Smooth muscle cell (in vitro differentiated cells): ENCODE data around the gene TUBA4B. TPM values are rescaled to one million over a fixed set of nuclear protein-coding genes. Genes with fewer than 3 reads are reported as not detected.

Experiments
- DNase-seq: peaks from one replicate; lab custom pipeline; 2025; ENCODE audit not compliant: unreplicated experiment; lab: John Stamatoyannopoulos, UW
- H2AFZ ChIP-seq: fragments of 200-600 bp; sonication (generic); 2 replicates; pipeline ENCODE4 v1.6.0; 2016; ENCODE audit warnings: antibody characterized with exemption, low read depth, mild to moderate bottlenecking
- H3F3A ChIP-seq: fragments of 200-600 bp; sonication (generic); 2 replicates; pipeline ENCODE4 v1.6.0; 2017; ENCODE audit warnings: antibody characterized with exemption, low read depth
- H3K27ac ChIP-seq: fragments of 200-600 bp; sonication (generic); 2 replicates; pipeline ENCODE4 v1.5.1; 2016; ENCODE audit warnings: low read depth, mild to moderate bottlenecking
- H3K27me3 ChIP-seq: fragments of 200-600 bp; sonication (generic); 2 replicates; pipeline ENCODE4 v1.6.1; 2016; ENCODE audit warnings: low read depth, mild to moderate bottlenecking
- H3K36me3 ChIP-seq: fragments of 200-600 bp; sonication (generic); 2 replicates; pipeline ENCODE4 v1.5.1; 2016; ENCODE audit warnings: low read depth
- H3K4me1 ChIP-seq: fragments of 200-600 bp; sonication (generic); 2 replicates; pipeline ENCODE4 v1.5.1; 2016; ENCODE audit warnings: low read depth
- H3K4me2 ChIP-seq: fragments of 200-600 bp; sonication (generic); 2 replicates; pipeline ENCODE4 v1.6.0; 2016; ENCODE audit warnings: mild to moderate bottlenecking
- H3K4me3 ChIP-seq: fragments of 200-600 bp; sonication (generic); 2 replicates; pipeline ENCODE4 v1.5.1; 2016; ENCODE audit warnings: mild to moderate bottlenecking
- H3K79me2 ChIP-seq: fragments of 200-600 bp; sonication (generic); 2 replicates; pipeline ENCODE4 v1.6.0; 2016; ENCODE audit warnings: low read depth, mild to moderate bottlenecking
- H3K9ac ChIP-seq: fragments of 200-600 bp; sonication (generic); 2 replicates; pipeline ENCODE4 v1.6.0; 2016; ENCODE audit warnings: low read depth
- H3K9me3 ChIP-seq: fragments of 200-600 bp; sonication (generic); replicated peaks from 2 replicates; pipeline ENCODE4 v1.5.1; 2016; ENCODE audit warnings: low read depth
- H4K20me1 ChIP-seq: fragments of 200-600 bp; sonication (generic); 2 replicates; pipeline ENCODE4 v1.6.0; 2016; ENCODE audit warnings: low read depth
- CTCF ChIP-seq: fragments of 200-600 bp; sonication (generic); IDR thresholded peaks from 2 replicates; pipeline ENCODE4 v1.5.1; 2017; ENCODE audit warnings: borderline replicate concordance, mild to moderate bottlenecking, antibody characterized with exemption; ENCODE audit not compliant: insufficient read depth, poor library complexity, severe bottlenecking
- WGBS: methylation state at CpG from one replicate; pipeline ENCODE4 v1.1.7; 2016; ENCODE audit warnings: low lambda C conversion rate; 5-methylcytosine and 5-hydroxymethylcytosine counted together
- polyA plus RNA-seq: library from polyadenylated mRNA; unstranded; fragments of >200 nt; fragmentation: Nextera tagmentation; extraction: Ambion mirVana; gene quantifications from 2 replicates; pipeline ENCODE4 v1.2.1, GENCODE V29; 2016
- total RNA-seq: library from RNA; depleted of rRNA; stranded (reverse); fragments of >200 nt; gene quantifications from 2 replicates; pipeline ENCODE4 v1.2.3, GENCODE V29; 2014

The TUBA4B gene
- total and polyA plus RNA-seq, 2 experiments from 2014 or later: not detected

DNA sequence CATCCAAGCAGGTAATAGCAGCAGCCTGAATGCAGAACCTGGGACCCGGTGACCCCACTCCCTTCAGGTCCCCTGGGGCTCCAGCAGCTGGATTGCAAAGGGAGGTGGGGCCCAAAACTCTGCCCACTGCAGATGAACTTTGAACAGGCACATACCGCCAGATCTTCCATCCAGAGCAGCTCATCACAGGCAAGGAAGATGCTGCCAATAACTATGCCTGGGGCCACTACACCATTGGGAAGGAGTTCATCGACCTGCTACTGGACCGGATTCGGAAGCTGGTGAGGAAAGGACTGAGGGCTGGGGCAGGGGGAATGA is 17.0 kb downstream of the TUBA4B start:
- WGBS: 92% methylated on average over 5 of the region's 5 CpGs

GRCh38 chr2:219271021-219271420 is 18.0 kb downstream of the TUBA4B start:
- Histone ChIP-seq H2AFZ (no peak overlapping the region), H3K4me3 (no peak overlapping the region), H3K36me3 (no peaks in the 10 kb centered on the region), H3K27ac (no peak overlapping the region), H3F3A (peaks cover 3% of the 10 kb centered on the region), H3K4me2 (no peak overlapping the region), H4K20me1 (no peaks in the 10 kb centered on the region), H3K27me3 (no peaks in the 10 kb centered on the region), H3K9ac (no peak overlapping the region), H3K4me1 (peaks cover 3% of the 10 kb centered on the region), H3K79me2 (no peaks in the 10 kb centered on the region), H3K9me3 (no peaks in the 10 kb centered on the region)
- no peak for DNase-seq
- 89% methylated on average over 2 of the region's 2 CpGs for WGBS
- TF ChIP-seq CTCF: no peak

More for the DNA sequence above, 17.0 kb downstream of the TUBA4B start:
- Histone ChIP-seq H3K9me3 (no peaks in the 10 kb centered on the region), H3K9ac (no peak overlapping the region), H3K36me3 (no peaks in the 10 kb centered on the region), H2AFZ (no peak overlapping the region), H3K4me2 (no peak overlapping the region), H3K4me3 (no peak overlapping the region), H3F3A (peaks cover 3% of the 10 kb centered on the region), H4K20me1 (no peaks in the 10 kb centered on the region), H3K27ac (no peak overlapping the region), H3K27me3 (no peaks in the 10 kb centered on the region), H3K4me1 (peaks cover 3% of the 10 kb centered on the region), H3K79me2 (no peaks in the 10 kb centered on the region)
- DNase-seq: no peak
- TF ChIP-seq CTCF: no peak

DNA sequence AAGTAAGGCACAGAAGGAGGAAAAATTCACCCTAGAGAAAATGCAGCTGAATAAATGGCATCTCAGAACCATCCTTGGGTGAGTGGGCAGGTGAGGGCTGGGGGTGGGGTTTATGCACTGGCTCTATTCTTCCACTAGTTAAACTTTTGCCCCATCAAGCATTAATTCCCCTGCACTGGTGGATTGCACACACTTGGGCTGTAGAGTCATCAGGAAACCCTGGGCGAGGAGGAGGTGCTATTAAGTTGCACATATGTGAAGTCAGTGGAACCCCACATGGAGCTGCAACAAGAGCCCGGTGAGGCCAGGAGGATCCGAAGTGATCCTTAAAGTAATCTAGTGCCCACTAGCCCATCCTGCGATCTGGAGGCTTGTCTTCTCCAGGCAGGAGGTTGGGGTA is 19.3 kb downstream of the TUBA4B start:
- TF ChIP-seq CTCF: no peak
- H3K4me1 ChIP-seq: peaks cover 3% of the 10 kb centered on the region
- H3K36me3 ChIP-seq: no peaks in the 10 kb centered on the region
- H3K9me3 ChIP-seq: no peaks in the 10 kb centered on the region
- DNase-seq: no peak
- H3K27ac ChIP-seq: no peak overlapping the region
- no peak overlapping the region for H3K9ac ChIP-seq
- H3K79me2 ChIP-seq: no peaks in the 10 kb centered on the region
- 90% methylated on average over 4 of the region's 4 CpGs for WGBS
- H3K4me3 ChIP-seq: no peak overlapping the region
- H3K27me3 ChIP-seq: no peaks in the 10 kb centered on the region
- peaks cover 3% of the 10 kb centered on the region for H3F3A ChIP-seq
- no peak overlapping the region for H2AFZ ChIP-seq
- H4K20me1 ChIP-seq: no peaks in the 10 kb centered on the region
- no peak overlapping the region for H3K4me2 ChIP-seq

DNA sequence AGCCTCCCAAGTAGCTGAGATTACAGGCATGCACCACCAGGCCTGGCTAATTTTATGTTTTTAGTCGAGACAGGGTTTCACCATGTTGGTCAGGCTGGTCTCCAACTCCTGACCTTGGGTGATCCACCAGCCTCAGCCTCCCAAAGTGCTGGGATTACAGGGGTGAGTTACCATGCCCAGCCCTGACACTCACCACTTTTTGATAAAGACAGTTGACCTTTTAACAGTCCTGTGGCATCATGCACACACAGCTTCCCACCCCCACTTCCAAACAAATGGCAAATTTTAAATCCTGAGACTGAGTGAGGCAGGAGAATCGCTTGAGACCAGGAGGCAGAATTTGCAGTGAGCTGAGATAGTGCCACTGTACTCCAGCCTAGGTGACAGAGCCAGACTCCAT is 20.0 kb downstream of the TUBA4B start:
- Histone ChIP-seq H3K9me3 (no peaks in the 10 kb centered on the region), H4K20me1 (no peaks in the 10 kb centered on the region), H3K4me3 (no peak overlapping the region), H3K4me2 (no peak overlapping the region), H3F3A (peaks cover 4% of the 10 kb centered on the region), H3K4me1 (peaks cover 6% of the 10 kb centered on the region), H3K27ac (peak overlapping the region; percentile 98), H3K79me2 (no peaks in the 10 kb centered on the region), H2AFZ (no peak overlapping the region), H3K36me3 (no peaks in the 10 kb centered on the region), H3K27me3 (no peaks in the 10 kb centered on the region), H3K9ac (no peak overlapping the region)
- no peak for DNase-seq
- 35% methylated on average over 2 of the region's 2 CpGs for WGBS
- TF ChIP-seq CTCF: no peak
